Heart left ventricle (tissue), 16 donors: Measurements from ENCODE around the gene ANXA10. TPM values are rescaled to one million over a fixed set of nuclear protein-coding genes. Genes with fewer than 3 reads are reported as not detected.

Experiments used
- ATAC-seq, 4 donors: fragments of 200-7000 bp; cut with Tn5 transposase; one replicate each; pipeline ENCODE4 v1.9.1; 2020 to 2022; ENCODE audit warnings: moderate library complexity in 4 of 4, mild to moderate bottlenecking in 3 of 4, moderate number of reproducible peaks in 1 of 4
- DNase-seq, 5 donors: peaks; one replicate each; pipeline ENCODE4 v3.0.0-alpha.2; 2020
- H3K27ac ChIP-seq, 12 donors: fragments of 200-600 bp; sonication (generic) in 4 of 12; one replicate each; pipeline versions ENCODE4 v1.5.0 to v1.8.0; 2016 to 2022; ENCODE audit warnings: mild to moderate bottlenecking in 2 of 12
- H3K27me3 ChIP-seq, 9 donors: fragments of 200-600 bp; sonication (generic) in 2 of 9; one replicate each; pipeline versions ENCODE4 v1.5.1 to v1.8.0; 2016 to 2022; ENCODE audit warnings: mild to moderate bottlenecking in 3 of 9
- H3K36me3 ChIP-seq, 9 donors: fragments of 200-600 bp; sonication (generic) in 2 of 9; one replicate each; pipeline versions ENCODE4 v1.5.0 to v1.8.0; 2018 to 2022; ENCODE audit warnings: mild to moderate bottlenecking in 2 of 9
- H3K4me1 ChIP-seq, 12 donors: fragments of 200-600 bp; sonication (generic) in 4 of 12; one replicate each; pipeline versions ENCODE4 v1.5.0 to v1.8.0; 2016 to 2022; ENCODE audit warnings: mild to moderate bottlenecking in 3 of 12
- H3K4me3 ChIP-seq, 12 donors: fragments of 200-600 bp; sonication (generic) in 4 of 12; one replicate each; pipeline versions ENCODE4 v1.5.0 to v1.8.0; 2017 to 2022; ENCODE audit warnings: mild to moderate bottlenecking in 9 of 12, moderate library complexity in 4 of 12
- H3K9me3 ChIP-seq, 12 donors: fragments of 200-600 bp; sonication (generic) in 4 of 12; one replicate each; pipeline versions ENCODE4 v1.5.0 to v1.8.0; 2016 to 2022; ENCODE audit warnings: mild to moderate bottlenecking in 1 of 12
- CTCF ChIP-seq, 12 donors: fragments of 200-600 bp; sonication (generic) in 4 of 12; IDR thresholded peaks; one replicate each; pipeline versions ENCODE4 v1.5.0 to v1.8.0; 2018 to 2022; ENCODE audit warnings: antibody characterized with exemption in 12 of 12, mild to moderate bottlenecking in 5 of 12
- POLR2A ChIP-seq, 2 donors: fragments of 450-650 bp; IDR thresholded peaks; one replicate each; pipeline ENCODE4 v1.6.1; 2017; ENCODE audit warnings: antibody characterized with exemption in 2 of 2, mild to moderate bottlenecking in 2 of 2, moderate library complexity in 2 of 2
- WGBS, 4 donors: extraction: QIAGEN DNeasy Blood & Tissue Kit in 2 of 4; methylation state at CpG; one replicate each; pipeline versions ENCODE4 v1.1.5 to v1.1.7; 2013 to 2018; 5-methylcytosine and 5-hydroxymethylcytosine counted together
- intact Hi-C, 10 donors: fragments of 100-400 bp; cut with DNase I; formaldehyde crosslinking; loops; one replicate each; pipeline versions ENCODE4 v1.11.1 to v1.14.2; 2022
- polyA plus RNA-seq, 2 donors: library from polyadenylated mRNA; stranded (reverse); fragments of 200-250 nt; gene quantifications; one replicate each; pipeline ENCODE4 v1.2.3, GENCODE V29; 2013
- total RNA-seq, 9 donors: library from RNA; depleted of rRNA in 2 of 9; stranded (reverse); fragments of >200 nt in 2 of 9; fragmentation: NEBNext Ultra II Directional in 3 of 9; extraction: Animal tissue kit (Norgen Biotek cat#: 25700) in 3 of 9; gene quantifications; one replicate each; pipeline versions ENCODE4 v1.1.0 to v1.2.4, GENCODE V29; 2016 to 2023
- donor health status: ischemic (EF 13 %, LVEDD 7.1; RV severe dilation, severe dysfunction).
- donor health status: healthy with polysubstance abuse.
- donor health status: DM: no; HTN: yes; CAD: no.
- donor health status: DM: no; HTN: no; CAD: no.
- donor health status: ischemic (EF 25% LVEDD 6.9; RV normal size, moderate dysfunction).
- donor health status: ischemic (EF 25% LVEDD 5.7; RV mildly dilated, moderate dysfunction).
- donor health status: healthy.
- donor health status: DM: yes; HTN: yes; CAD: no.
- donor health status: ischemic (EF 35%, LVEDD 5.7; RV mildly dilated, moderate dysfunction).
- donor health status: nonischemic (EF 11% LVEDD 7.7; RV severe dilation, severe dysfunction).
- donor health status: DM: yes; HTN: yes; CAD: no.
- donor health status: PGD.
- donor health status: ischemic (EF 29% LVEDD 5.4; RV normal size, mild dysfunction).
- donor health status: nonischemic (EF 23%, LVEDD 6.1; RV moderate dilation, normal function).

Gene ANXA10
- total and polyA plus RNA-seq, 11 donors = not detected

GRCh38 chr4:168120811-168121210, 28.5 kb downstream of the ANXA10 start:
- Histone ChIP-seq H3K4me3 (no peak overlapping the region), H3K4me1 (no peaks in the 10 kb centered on the region), H3K9me3 (no peaks in the 10 kb centered on the region), H3K36me3 (no peaks in the 10 kb centered on the region), H3K27ac (no peak overlapping the region), H3K27me3 (no peaks in the 10 kb centered on the region)
- intact Hi-C loops = no loop called here
- DNase-seq (no peak), ATAC-seq (no peak)
- WGBS, 4 donors = 79 to 93% (median 84%) methylated on average over 1 of the region's 1 CpG
- no peak for TF ChIP-seq CTCF (IDR thresholded peaks at IDR 0.05)
- no peak for TF ChIP-seq POLR2A (IDR thresholded peaks at IDR 0.05)

DNA sequence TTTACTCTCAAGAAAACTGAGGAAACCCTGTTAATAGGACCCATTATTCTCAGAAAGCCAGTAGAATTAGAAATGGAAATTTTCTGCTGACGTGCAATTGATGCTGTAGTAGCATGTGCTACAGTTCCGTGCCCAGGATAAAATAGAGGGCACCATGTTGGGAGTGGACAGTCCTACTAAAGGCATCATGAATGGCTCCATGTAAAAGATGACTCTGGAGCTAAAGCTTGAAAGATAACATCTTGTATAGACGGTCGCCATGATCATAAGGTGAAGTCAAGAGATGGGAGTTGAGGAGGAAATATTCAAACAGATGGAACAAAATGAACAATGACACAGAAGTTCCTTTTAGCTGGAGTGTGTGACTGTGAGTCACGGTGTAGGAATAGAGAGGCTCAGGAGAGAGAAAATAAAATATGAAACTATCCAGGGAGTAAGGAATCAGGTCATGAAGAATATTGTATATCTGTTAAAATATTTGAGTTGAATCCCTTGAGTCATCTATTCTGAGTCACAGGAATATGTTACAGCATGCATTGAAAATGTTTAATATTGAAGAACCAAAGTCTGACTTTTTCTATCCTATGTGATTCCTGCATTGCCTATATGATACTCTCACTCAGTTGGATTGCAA, 31.8 kb downstream of the ANXA10 start:
- no peaks in the 10 kb centered on the region for H3K4me1 ChIP-seq
- no peak overlapping the region for H3K27ac ChIP-seq
- WGBS, 4 donors = 79 to 87% (median 84%) methylated on average over 5 of the region's 5 CpGs
- intact Hi-C loops = no loop called here
- H3K9me3 ChIP-seq = no peaks in the 10 kb centered on the region
- H3K27me3 ChIP-seq = no peaks in the 10 kb centered on the region
- H3K36me3 ChIP-seq = no peaks in the 10 kb centered on the region
- ATAC-seq (no peak), DNase-seq (no peak)
- no peak overlapping the region for H3K4me3 ChIP-seq
- no peak for TF ChIP-seq POLR2A (IDR thresholded peaks at IDR 0.05)
- no peak for TF ChIP-seq CTCF (IDR thresholded peaks at IDR 0.05)

GRCh38 chr4:168126952-168127351, 34.6 kb downstream of the ANXA10 start:
- H3K36me3 ChIP-seq = no peaks in the 10 kb centered on the region
- no peak overlapping the region for H3K27ac ChIP-seq
- WGBS, 4 donors = 63 to 78% (median 71%) methylated on average over 2 of the region's 2 CpGs
- no peaks in the 10 kb centered on the region for H3K4me1 ChIP-seq
- intact Hi-C loops = no loop called here
- no peaks in the 10 kb centered on the region for H3K9me3 ChIP-seq
- no peak for DNase-seq
- no peaks in the 10 kb centered on the region for H3K27me3 ChIP-seq
- no peak for TF ChIP-seq POLR2A (IDR thresholded peaks at IDR 0.05)
- no peak for ATAC-seq
- H3K4me3 ChIP-seq = no peak overlapping the region

DNA sequence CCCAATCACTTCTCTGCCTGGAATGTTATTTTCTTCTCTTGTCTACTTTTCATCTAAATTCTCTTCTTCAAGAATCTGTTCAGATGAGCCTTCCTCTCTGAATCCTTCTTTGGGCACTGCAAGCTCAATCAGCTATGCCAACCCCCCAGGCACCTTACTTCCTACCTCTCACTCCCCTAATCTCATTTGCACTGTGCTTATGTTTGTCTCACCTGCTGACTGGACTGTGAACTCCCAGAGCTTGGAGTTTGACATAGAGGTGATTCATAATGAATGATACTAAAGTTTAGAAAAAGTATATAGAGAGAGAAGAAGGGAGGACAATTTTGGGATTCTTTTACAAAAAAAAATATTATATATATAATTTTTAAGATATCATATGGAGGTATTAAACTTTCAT, 36.3 kb downstream of the ANXA10 start:
- H3K27me3 ChIP-seq = no peaks in the 10 kb centered on the region
- DNase-seq (no peak), ATAC-seq (no peak)
- no peaks in the 10 kb centered on the region for H3K9me3 ChIP-seq
- H3K4me1 ChIP-seq = no peaks in the 10 kb centered on the region
- H3K27ac ChIP-seq = no peak overlapping the region
- intact Hi-C loops = no loop called here
- no peaks in the 10 kb centered on the region for H3K36me3 ChIP-seq
- TF ChIP-seq CTCF (IDR thresholded peaks at IDR 0.05) (no peak), POLR2A (IDR thresholded peaks at IDR 0.05) (no peak)
- no peak overlapping the region for H3K4me3 ChIP-seq
